A673 (cell line): Measurements from ENCODE around the gene FBXO41. TPM values are rescaled to one million over a fixed set of nuclear protein-coding genes. Genes with fewer than 3 reads are reported as not detected.

Experiments
- BruUV-seq: library from RNA; stranded (reverse); fragments of 400-500 nt; replicated peaks from 2 replicates; lab custom pipeline; 2021; lab: Mats Ljungman, UMichigan
- CTCF ChIA-PET: fragments of 300-600 bp; sonication (Branson Sonifier 250); formaldehyde crosslinking; loops from one replicate; lab custom pipeline; 2022; ENCODE audit warnings: antibody characterized with exemption; lab: Charles Lee
- POLR2A ChIA-PET: fragments of 300-600 bp; sonication (Branson Sonifier 250); formaldehyde crosslinking; loops from one replicate; lab custom pipeline; 2022; ENCODE audit warnings: antibody characterized with exemption; ENCODE audit not compliant: low non-redundant PET; lab: Charles Lee
- DNase-seq: peaks from one replicate; pipeline ENCODE4 v3.0.0-alpha.2; 2015; ENCODE audit warnings: low spot score
- H3K27ac ChIP-seq: fragments of 200-600 bp; sonication (generic); 2 replicates; pipeline ENCODE4 v1.5.1; 2016; ENCODE audit warnings: mixed run types, low read depth, mild to moderate bottlenecking, mixed read lengths, antibody characterized with exemption, low read length; ENCODE audit not compliant: poor library complexity, severe bottlenecking
- H3K27me3 ChIP-seq: fragments of 200-600 bp; sonication (generic); replicated peaks from 2 replicates; pipeline ENCODE4 v1.6.1; 2017; ENCODE audit warnings: mixed run types, low read depth, mild to moderate bottlenecking, mixed read lengths, antibody characterized with exemption, low read length; ENCODE audit not compliant: insufficient read depth, poor library complexity
- H3K36me3 ChIP-seq: fragments of 200-600 bp; sonication (generic); 2 replicates; pipeline ENCODE4 v1.6.1; 2016; ENCODE audit warnings: mixed run types, mild to moderate bottlenecking, mixed read lengths, antibody characterized with exemption, low read length; ENCODE audit not compliant: insufficient read depth, poor library complexity, severe bottlenecking
- H3K4me1 ChIP-seq: fragments of 200-600 bp; sonication (generic); 2 replicates; pipeline ENCODE4 v1.6.1; 2017; ENCODE audit warnings: mixed run types, mild to moderate bottlenecking, mixed read lengths, antibody characterized with exemption, low read length; ENCODE audit not compliant: insufficient read depth, poor library complexity, severe bottlenecking
- H3K4me3 ChIP-seq: fragments of 200-600 bp; sonication (generic); 2 replicates; pipeline ENCODE4 v1.5.1; 2016; ENCODE audit warnings: low read depth, mixed run types, mild to moderate bottlenecking, mixed read lengths, low read length; ENCODE audit not compliant: poor library complexity, severe bottlenecking
- H3K9me3 ChIP-seq: fragments of 200-600 bp; sonication (generic); 2 replicates; pipeline ENCODE4 v1.6.1; 2016; ENCODE audit warnings: mixed run types, low read depth, mild to moderate bottlenecking, mixed read lengths, antibody characterized with exemption, low read length; ENCODE audit not compliant: poor library complexity, severe bottlenecking
- CTCF ChIP-seq: fragments of 300-800, 200-600 bp; sonication (generic); conservative IDR thresholded peaks from 2 replicates; pipeline ENCODE4 v1.5.1; 2017; ENCODE audit warnings: low read depth, mild to moderate bottlenecking, antibody characterized with exemption, low read length, moderate library complexity, mixed read lengths
- EZH2 ChIP-seq: fragments of 200-600 bp; sonication (generic); IDR thresholded peaks from 2 replicates; pipeline ENCODE4 v1.6.1; 2017; ENCODE audit warnings: borderline replicate concordance, low read depth, mild to moderate bottlenecking, mixed read lengths, antibody characterized with exemption, low read length; ENCODE audit not compliant: poor library complexity, severe bottlenecking
- intact Hi-C: fragments of 100-400 bp; cut with micrococcal nuclease; formaldehyde crosslinking; loops from one replicate; pipeline ENCODE4 v1.10.0; 2022; ENCODE audit not compliant: unreplicated experiment
- total RNA-seq: library from RNA; stranded (reverse); gene quantifications from 2 replicates; pipeline ENCODE4 v1.2.3, GENCODE V29; 2021

The FBXO41 gene
- total RNA-seq, 1 experiment from 2014 or later, result 8.6 TPM

- TF ChIP-seq EZH2 (no peak), CTCF (no peak)
- Histone ChIP-seq H3K36me3 (no peaks in the 10 kb centered on the region), H3K27me3 (no peaks in the 10 kb centered on the region), H3K27ac (no peak overlapping the region), H3K4me1 (peaks cover 6% of the 10 kb centered on the region), H3K9me3 (no peaks in the 10 kb centered on the region), H3K4me3 (no peak overlapping the region)
- POLR2A ChIA-PET, result no interaction called here
- intact Hi-C loops, result no loop called here
- no peak for DNase-seq
- CTCF ChIA-PET, result no interaction called here
- BruUV-seq, result no TSS peak
Measured at GRCh38 chr2:73210696-73211095, 73.6 kb downstream of the FBXO41 start.

GRCh38 chr2:73210019-73210418 lies 74.3 kb downstream of the FBXO41 start:
- no TSS peak for BruUV-seq
- intact Hi-C loops, result no loop called here
- H3K4me3 ChIP-seq, result no peak overlapping the region
- no peak for DNase-seq
- POLR2A ChIA-PET, result no interaction called here
- TF ChIP-seq CTCF, result no peak
- TF ChIP-seq EZH2, result no peak
- no peaks in the 10 kb centered on the region for H3K36me3 ChIP-seq
- peaks cover 1% of the 10 kb centered on the region for H3K4me1 ChIP-seq
- no peaks in the 10 kb centered on the region for H3K27me3 ChIP-seq
- H3K27ac ChIP-seq, result no peak overlapping the region
- CTCF ChIA-PET, result no interaction called here
- H3K9me3 ChIP-seq, result no peaks in the 10 kb centered on the region

DNA sequence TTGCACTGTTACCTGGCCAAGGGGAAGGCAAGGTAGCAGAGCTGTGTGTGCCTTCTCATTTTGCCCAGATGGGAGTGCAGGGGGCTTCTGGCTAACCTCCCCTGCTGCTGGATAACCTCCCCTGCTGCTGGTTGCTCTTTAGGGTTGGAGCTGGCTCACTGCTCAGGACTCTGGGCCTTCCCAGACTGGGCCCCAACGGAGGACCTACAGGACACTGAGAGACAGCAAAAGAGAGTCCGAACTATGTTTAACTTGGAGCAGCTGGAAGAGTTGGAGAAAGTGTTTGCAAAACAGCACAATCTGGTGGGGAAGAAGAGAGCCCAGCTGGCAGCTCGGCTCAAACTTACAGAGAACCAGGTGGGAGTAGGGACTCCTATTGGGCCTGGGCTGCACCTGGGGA lies 76.0 kb downstream of the FBXO41 start:
- intact Hi-C loops, result no loop called here
- ChIA-PET CTCF (no interaction called here), POLR2A (no interaction called here)
- Histone ChIP-seq H3K27ac (no peak overlapping the region), H3K4me3 (no peak overlapping the region), H3K9me3 (no peaks in the 10 kb centered on the region), H3K36me3 (no peaks in the 10 kb centered on the region), H3K27me3 (peaks cover 11% of the 10 kb centered on the region), H3K4me1 (no peaks in the 10 kb centered on the region)
- DNase-seq, result no peak
- no TSS peak for BruUV-seq
- no peak for TF ChIP-seq CTCF
- TF ChIP-seq EZH2, result no peak
